Stimulated activated CD8-positive, alpha-beta memory T cell treated with anti-CD3 and anti-CD28 coated beads, Interleukin-4, amount 100 ng/mL, for 48 hours (primary cell): Measurements from ENCODE around the gene SLC4A1.
A peak's percentile ranks its signal among the peaks of the same experiment; 100 is the strongest.

Experiments
- DNase-seq: peaks from one replicate; pipeline ENCODE4 v3.0.0-alpha.2; 2020

SLC4A1 gene

GRCh38 chr17:44283344-44284023 lies 15.5 kb upstream of the SLC4A1 start:
- no peak for DNase-seq

GRCh38 chr17:44282264-44282663 lies 14.3 kb upstream of the SLC4A1 start:
- DNase-seq, result no peak

GRCh38 chr17:44281570-44281969 lies 13.6 kb upstream of the SLC4A1 start:
- DNase-seq, result no peak

GRCh38 chr17:44280392-44280937 lies 12.5 kb upstream of the SLC4A1 start:
- no peak for DNase-seq

GRCh38 chr17:44279666-44280391 lies 11.9 kb upstream of the SLC4A1 start:
- DNase-seq, result peak; percentile 28

GRCh38 chr17:44279346-44279665 lies 11.4 kb upstream of the SLC4A1 start:
- DNase-seq, result no peak

GRCh38 chr17:44277976-44278375 lies 10.0 kb upstream of the SLC4A1 start:
- DNase-seq, result no peak

- no peak for DNase-seq
Observed at GRCh38 chr17:44273607-44274006, 5.7 kb upstream of the SLC4A1 start.

- DNase-seq, result no peak
Observed at GRCh38 chr17:44272954-44273353, 5.0 kb upstream of the SLC4A1 start.

- DNase-seq, result no peak
Observed at GRCh38 chr17:44272321-44272951, 4.5 kb upstream of the SLC4A1 start.

- DNase-seq, result no peak
Observed at GRCh38 chr17:44269535-44270240, 1.8 kb upstream of the SLC4A1 start.

GRCh38 chr17:44268709-44269534 lies 987 bp upstream of the SLC4A1 start:
- no peak for DNase-seq

GRCh38 chr17:44267165-44267455 lies 825 bp downstream of the SLC4A1 start:
- DNase-seq, result no peak

GRCh38 chr17:44266402-44267164 lies 1.4 kb downstream of the SLC4A1 start:
- DNase-seq, result no peak

GRCh38 chr17:44263345-44263902 lies 4.5 kb downstream of the SLC4A1 start:
- DNase-seq, result no peak

- DNase-seq, result no peak
Observed at GRCh38 chr17:44262654-44263225, 5.2 kb downstream of the SLC4A1 start.

GRCh38 chr17:44260296-44260695 lies 7.6 kb downstream of the SLC4A1 start:
- DNase-seq, result no peak

- DNase-seq, result no peak
Observed at GRCh38 chr17:44258811-44259351, 9.1 kb downstream of the SLC4A1 start.

- DNase-seq, result no peak
Observed at GRCh38 chr17:44257815-44258760, 9.8 kb downstream of the SLC4A1 start.

GRCh38 chr17:44256671-44257070 lies 11.3 kb downstream of the SLC4A1 start:
- DNase-seq, result no peak
